ENCODE results near the gene THOC6.
"Not testable (repeated sequence)": the region's sequence is repeated elsewhere in the genome, so short reads cannot be mapped to it uniquely, and the experiment has no call there.

The THOC6 gene

GRCh38 chr16:3059723-3060242, 35.9 kb downstream of the THOC6 start:
- Histone ChIP-seq H3K27ac (ENCODE audit: low read depth in 2 of 2, low read length in 2 of 2) (peak overlapping the region; percentile 83 to 93), H3K36me3 (ENCODE audit: control insufficient read depth in 2 of 2, insufficient read depth in 2 of 2, low read length in 2 of 2) (no peaks in the 10 kb centered on the region), H3K9me3 (ENCODE audit: control insufficient read depth in 2 of 2, low read length in 2 of 2) (no peaks in the 10 kb centered on the region), H3K9ac (ENCODE audit: low read depth in 1 of 2, low read length in 2 of 2) (peak overlapping the region; percentile 83 to 87), H3K4me3 (ENCODE audit: low read length in 2 of 2) (peak overlapping the region; percentile 75 to 86), H3K27me3 (ENCODE audit: control insufficient read depth in 2 of 2, insufficient read depth in 2 of 2, low read length in 2 of 2) (no peaks in the 10 kb centered on the region), H3K4me1 (ENCODE audit: control insufficient read depth in 2 of 2, insufficient read depth in 2 of 2, low read length in 2 of 2) (peaks cover 14 to 36% of the 10 kb centered on the region in 2 donors)

GRCh38 chr16:3060339-3061127, 36.7 kb downstream of the THOC6 start:
- Histone ChIP-seq H3K9me3 (ENCODE audit: control insufficient read depth in 2 of 2, low read length in 2 of 2) (no peaks in the 10 kb centered on the region), H3K4me1 (ENCODE audit: control insufficient read depth in 2 of 2, insufficient read depth in 2 of 2, low read length in 2 of 2) (peaks cover 21 to 43% of the 10 kb centered on the region in 2 donors), H3K27me3 (ENCODE audit: control insufficient read depth in 2 of 2, insufficient read depth in 2 of 2, low read length in 2 of 2) (no peaks in the 10 kb centered on the region), H3K36me3 (ENCODE audit: control insufficient read depth in 2 of 2, insufficient read depth in 2 of 2, low read length in 2 of 2) (no peaks in the 10 kb centered on the region), H3K27ac (ENCODE audit: low read depth in 2 of 2, low read length in 2 of 2) (peak overlapping the region in 1 of 2 donors; percentile 83), H3K9ac (ENCODE audit: low read depth in 1 of 2, low read length in 2 of 2) (peak overlapping the region in 1 of 2 donors; percentile 17), H3K4me3 (ENCODE audit: low read length in 2 of 2) (no peak overlapping the region)

- Histone ChIP-seq H3K36me3 (ENCODE audit: control insufficient read depth in 2 of 2, insufficient read depth in 2 of 2, low read length in 2 of 2) (no peaks in the 10 kb centered on the region), H3K4me3 (ENCODE audit: low read length in 2 of 2) (no peak overlapping the region), H3K27ac (ENCODE audit: low read depth in 2 of 2, low read length in 2 of 2) (peak overlapping the region; percentile 27 to 74), H3K4me1 (ENCODE audit: control insufficient read depth in 2 of 2, insufficient read depth in 2 of 2, low read length in 2 of 2) (peaks cover 30 to 50% of the 10 kb centered on the region in 2 donors), H3K27me3 (ENCODE audit: control insufficient read depth in 2 of 2, insufficient read depth in 2 of 2, low read length in 2 of 2) (no peaks in the 10 kb centered on the region), H3K9me3 (ENCODE audit: control insufficient read depth in 2 of 2, low read length in 2 of 2) (no peaks in the 10 kb centered on the region), H3K9ac (ENCODE audit: low read depth in 1 of 2, low read length in 2 of 2) (no peak overlapping the region)
Measured at GRCh38 chr16:3062553-3062952, 38.7 kb downstream of the THOC6 start.

- Histone ChIP-seq H3K27ac (ENCODE audit: low read depth in 2 of 2, low read length in 2 of 2) (peak overlapping the region; percentile 56 to 68), H3K4me1 (ENCODE audit: control insufficient read depth in 2 of 2, insufficient read depth in 2 of 2, low read length in 2 of 2) (peaks cover 29 to 43% of the 10 kb centered on the region in 2 donors), H3K36me3 (ENCODE audit: control insufficient read depth in 2 of 2, insufficient read depth in 2 of 2, low read length in 2 of 2) (no peaks in the 10 kb centered on the region), H3K27me3 (ENCODE audit: control insufficient read depth in 2 of 2, insufficient read depth in 2 of 2, low read length in 2 of 2) (no peaks in the 10 kb centered on the region), H3K9me3 (ENCODE audit: control insufficient read depth in 2 of 2, low read length in 2 of 2) (no peaks in the 10 kb centered on the region), H3K9ac (ENCODE audit: low read depth in 1 of 2, low read length in 2 of 2) (no peak overlapping the region), H3K4me3 (ENCODE audit: low read length in 2 of 2) (no peak overlapping the region)
Measured at GRCh38 chr16:3063625-3064386, 40.0 kb downstream of the THOC6 start.

- Histone ChIP-seq H3K9me3 (ENCODE audit: control insufficient read depth in 2 of 2, low read length in 2 of 2) (no peaks in the 10 kb centered on the region), H3K27me3 (ENCODE audit: control insufficient read depth in 2 of 2, insufficient read depth in 2 of 2, low read length in 2 of 2) (no peaks in the 10 kb centered on the region), H3K4me3 (ENCODE audit: low read length in 2 of 2) (peak within 1 kb of the TSS; percentile 77 to 87), H3K27ac (ENCODE audit: low read depth in 2 of 2, low read length in 2 of 2) (peak within 1 kb of the TSS; percentile 78 to 83), H3K4me1 (ENCODE audit: control insufficient read depth in 2 of 2, insufficient read depth in 2 of 2, low read length in 2 of 2) (peaks cover 23 to 34% of the 10 kb centered on the region in 2 donors), H3K36me3 (ENCODE audit: control insufficient read depth in 2 of 2, insufficient read depth in 2 of 2, low read length in 2 of 2) (peaks cover 0 to 3% of the 10 kb centered on the region in 2 donors), H3K9ac (ENCODE audit: low read depth in 1 of 2, low read length in 2 of 2) (peak within 1 kb of the TSS; percentile 79 to 82)
Measured at GRCh38 chr16:3065069-3065741, 41.4 kb downstream of the THOC6 start, which contains the start of gene IL32. TSS of gene IL32 (plus strand) at chr16:3065640. CDS start at chr16:3065812, 172 bp downstream.

DNA sequence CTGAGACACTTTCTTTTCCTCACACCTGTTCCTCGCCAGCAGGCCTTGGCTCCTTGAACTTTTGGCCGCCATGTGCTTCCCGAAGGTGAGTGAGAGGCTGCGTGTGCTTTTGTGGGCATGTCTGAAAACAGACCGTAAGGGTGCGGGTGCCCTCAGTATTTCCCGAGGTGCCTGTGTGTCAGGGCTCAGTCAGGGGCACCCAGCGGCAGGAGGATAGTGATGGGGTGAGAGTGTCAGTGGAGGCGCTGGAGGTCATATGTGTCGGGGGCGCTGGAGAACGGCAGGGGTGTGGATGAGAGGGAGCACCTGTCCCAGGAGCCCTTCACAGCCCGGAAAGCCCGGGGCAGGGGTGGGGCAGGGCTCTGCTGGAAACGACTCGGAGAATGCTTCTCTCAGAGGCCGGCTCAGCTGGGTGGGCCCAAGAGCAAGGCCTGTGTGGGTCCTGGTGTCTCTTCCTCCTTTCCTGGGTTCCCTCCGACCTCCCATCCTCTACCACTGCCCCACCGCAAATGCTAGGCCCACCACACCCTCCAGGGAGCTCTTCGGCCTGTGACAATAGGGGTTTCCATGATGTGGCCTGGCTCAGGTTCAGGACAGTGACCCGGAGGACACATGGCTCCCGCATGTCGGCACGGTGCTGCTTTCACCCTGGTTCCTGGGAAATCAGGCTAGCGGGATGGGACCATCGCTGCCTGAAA, 42.1 kb downstream of the THOC6 start:
- Histone ChIP-seq H3K9ac (ENCODE audit: low read depth in 1 of 2, low read length in 2 of 2) (peak overlapping the region; percentile 79 to 82), H3K4me1 (ENCODE audit: control insufficient read depth in 2 of 2, insufficient read depth in 2 of 2, low read length in 2 of 2) (peaks cover 23 to 34% of the 10 kb centered on the region in 2 donors)

GRCh38 chr16:3066440-3066748, 42.6 kb downstream of the THOC6 start:
- Histone ChIP-seq H3K9ac (ENCODE audit: low read depth in 1 of 2, low read length in 2 of 2) (peak overlapping the region; percentile 79 to 82), H3K27ac (ENCODE audit: low read depth in 2 of 2, low read length in 2 of 2) (peak overlapping the region; percentile 78 to 83), H3K4me3 (ENCODE audit: low read length in 2 of 2) (peak overlapping the region; percentile 77 to 87), H3K4me1 (ENCODE audit: control insufficient read depth in 2 of 2, insufficient read depth in 2 of 2, low read length in 2 of 2) (peaks cover 23 to 34% of the 10 kb centered on the region in 2 donors), H3K27me3 (ENCODE audit: control insufficient read depth in 2 of 2, insufficient read depth in 2 of 2, low read length in 2 of 2) (no peaks in the 10 kb centered on the region), H3K36me3 (ENCODE audit: control insufficient read depth in 2 of 2, insufficient read depth in 2 of 2, low read length in 2 of 2) (peaks cover 0 to 3% of the 10 kb centered on the region in 2 donors), H3K9me3 (ENCODE audit: control insufficient read depth in 2 of 2, low read length in 2 of 2) (no peaks in the 10 kb centered on the region)

More for the DNA sequence above, 42.1 kb downstream of the THOC6 start:
- Histone ChIP-seq H3K9me3 (ENCODE audit: control insufficient read depth in 2 of 2, low read length in 2 of 2) (no peaks in the 10 kb centered on the region), H3K27ac (ENCODE audit: low read depth in 2 of 2, low read length in 2 of 2) (peak overlapping the region; percentile 78 to 83), H3K27me3 (ENCODE audit: control insufficient read depth in 2 of 2, insufficient read depth in 2 of 2, low read length in 2 of 2) (no peaks in the 10 kb centered on the region), H3K4me3 (ENCODE audit: low read length in 2 of 2) (peak overlapping the region; percentile 77 to 87), H3K36me3 (ENCODE audit: control insufficient read depth in 2 of 2, insufficient read depth in 2 of 2, low read length in 2 of 2) (peaks cover 0 to 3% of the 10 kb centered on the region in 2 donors)

DNA sequence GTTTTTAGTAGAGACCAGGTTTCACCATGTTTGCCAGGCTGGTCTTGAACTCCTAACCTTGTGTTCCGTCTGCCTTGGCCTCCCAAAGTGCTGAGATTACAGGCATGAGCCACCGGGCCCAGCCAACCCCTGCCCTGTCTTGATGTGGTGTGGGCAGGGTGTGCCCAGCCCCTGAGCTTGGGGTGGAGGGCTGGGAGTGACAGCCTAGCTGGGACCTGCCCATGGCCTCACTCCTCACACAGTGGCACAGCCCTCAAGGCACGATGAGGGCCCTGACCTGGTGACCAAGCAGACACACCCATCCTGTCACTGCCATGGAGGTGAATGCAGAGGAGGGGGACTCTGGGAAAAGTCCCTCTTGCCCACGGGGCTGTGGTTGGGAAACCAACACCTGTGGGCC, 44.7 kb downstream of the THOC6 start:
- peak overlapping the region in 1 of 2 donors; percentile 28 for H3K4me3 ChIP-seq (ENCODE audit: low read length in 2 of 2)
- peaks cover 0 to 3% of the 10 kb centered on the region in 2 donors for H3K36me3 ChIP-seq (ENCODE audit: control insufficient read depth in 2 of 2, insufficient read depth in 2 of 2, low read length in 2 of 2)
- H3K9ac ChIP-seq (ENCODE audit: low read depth in 1 of 2, low read length in 2 of 2): no peak overlapping the region
- no peaks in the 10 kb centered on the region for H3K9me3 ChIP-seq (ENCODE audit: control insufficient read depth in 2 of 2, low read length in 2 of 2)
- no peaks in the 10 kb centered on the region for H3K27me3 ChIP-seq (ENCODE audit: control insufficient read depth in 2 of 2, insufficient read depth in 2 of 2, low read length in 2 of 2)
- H3K27ac ChIP-seq (ENCODE audit: low read depth in 2 of 2, low read length in 2 of 2): no peak overlapping the region
- H3K4me1 ChIP-seq (ENCODE audit: control insufficient read depth in 2 of 2, insufficient read depth in 2 of 2, low read length in 2 of 2): peaks cover 26 to 31% of the 10 kb centered on the region in 2 donors

- H3K36me3 ChIP-seq (ENCODE audit: control insufficient read depth in 2 of 2, insufficient read depth in 2 of 2, low read length in 2 of 2); H3K9ac ChIP-seq (ENCODE audit: low read depth in 1 of 2, low read length in 2 of 2); H3K27me3 ChIP-seq (ENCODE audit: control insufficient read depth in 2 of 2, insufficient read depth in 2 of 2, low read length in 2 of 2); H3K9me3 ChIP-seq (ENCODE audit: control insufficient read depth in 2 of 2, low read length in 2 of 2); H3K4me3 ChIP-seq (ENCODE audit: low read length in 2 of 2); H3K27ac ChIP-seq (ENCODE audit: low read depth in 2 of 2, low read length in 2 of 2): not testable (repeated sequence)
- H3K4me1 ChIP-seq (ENCODE audit: control insufficient read depth in 2 of 2, insufficient read depth in 2 of 2, low read length in 2 of 2): peaks cover 27 to 30% of the 10 kb centered on the region in 2 donors
Measured at GRCh38 chr16:3069146-3069545, 45.3 kb downstream of the THOC6 start.

All from mucosa of rectum (tissue), 2 donors.